CD8-positive, alpha-beta memory T cell (primary cell): Measurements from ENCODE around the gene CYTL1. TPM values are rescaled to one million over a fixed set of nuclear protein-coding genes. Genes with fewer than 3 reads are reported as not detected.
A peak's percentile ranks its signal among the peaks of the same experiment; 100 is the strongest.

ENCODE experiments used
- CTCF ChIA-PET: fragments of 350-600 bp; sonication (Branson Sonifier 250); formaldehyde crosslinking; loops from one replicate; lab custom pipeline; 2021; ENCODE audit warnings: antibody characterized with exemption; lab: Charles Lee
- POLR2A ChIA-PET: fragments of 350-600 bp; sonication (Branson Sonifier 250); formaldehyde crosslinking; loops from one replicate; lab custom pipeline; 2021; ENCODE audit warnings: antibody characterized with exemption; lab: Charles Lee
- DNase-seq, 5 donors: peaks; one replicate each; pipeline versions ENCODE4 v3.0.0 to v3.0.0-alpha.2; 2020 to 2022; ENCODE audit warnings: mixed read lengths in 1 of 5
- H3K27ac ChIP-seq: one replicate; pipeline ENCODE4 v1.7.0; 2013; ENCODE audit warnings: low read depth, mild to moderate bottlenecking, low read length, moderate library complexity
- H3K27me3 ChIP-seq: 2 replicates; pipeline ENCODE4 v1.7.0; 2013; ENCODE audit warnings: low read length, mild to moderate bottlenecking; ENCODE audit not compliant: insufficient read depth, poor library complexity, severe bottlenecking
- H3K36me3 ChIP-seq: 2 replicates; pipeline ENCODE4 v1.7.0; 2013; ENCODE audit warnings: mild to moderate bottlenecking, low read length, moderate library complexity; ENCODE audit not compliant: insufficient read depth
- H3K4me1 ChIP-seq: 2 replicates; pipeline ENCODE4 v1.7.0; 2013; ENCODE audit warnings: mild to moderate bottlenecking, low read length, moderate library complexity; ENCODE audit not compliant: insufficient read depth
- H3K4me3 ChIP-seq: 2 replicates; pipeline ENCODE4 v1.7.0; 2013; ENCODE audit warnings: mild to moderate bottlenecking, low read length
- H3K9me3 ChIP-seq: 2 replicates; pipeline ENCODE4 v1.7.0; 2013; ENCODE audit warnings: mild to moderate bottlenecking, low read length
- H3K27ac Mint-ChIP-seq, 8 donors: one replicate each; pipeline ENCODE4 v1.8.0; 2020 to 2021; ENCODE audit warnings: mixed read lengths in 8 of 8, mild to moderate bottlenecking in 6 of 8, inconsistent platforms in 3 of 8, moderate library complexity in 3 of 8
- H3K27me3 Mint-ChIP-seq, 2 donors: one replicate each; pipeline ENCODE4 v1.8.0; 2020 to 2021; ENCODE audit warnings: mixed read lengths in 2 of 2, mild to moderate bottlenecking in 1 of 2, moderate library complexity in 1 of 2
- H3K36me3 Mint-ChIP-seq, 3 donors: one replicate each; pipeline ENCODE4 v1.8.0; 2020 to 2021; ENCODE audit warnings: mixed read lengths in 3 of 3, inconsistent platforms in 1 of 3, mild to moderate bottlenecking in 1 of 3
- H3K4me1 Mint-ChIP-seq, 3 donors: one replicate each; pipeline ENCODE4 v1.8.0; 2020 to 2021; ENCODE audit warnings: mixed read lengths in 3 of 3, inconsistent platforms in 1 of 3, mild to moderate bottlenecking in 1 of 3
- H3K4me3 Mint-ChIP-seq, 7 donors: one replicate each; pipeline ENCODE4 v1.8.0; 2020 to 2021; ENCODE audit warnings: mixed read lengths in 7 of 7, mild to moderate bottlenecking in 6 of 7, moderate library complexity in 4 of 7, inconsistent platforms in 2 of 7
- H3K9me3 Mint-ChIP-seq, 5 donors: one replicate each; pipeline ENCODE4 v1.8.0; 2020 to 2022; ENCODE audit warnings: mixed read lengths in 5 of 5, mild to moderate bottlenecking in 3 of 5, moderate library complexity in 2 of 5, inconsistent platforms in 1 of 5
- polyA plus RNA-seq: library from polyadenylated mRNA; unstranded; fragments of 300-500 nt; fragmentation: Illumina TruSeq; gene quantifications from one replicate; pipeline ENCODE4 v1.2.3, GENCODE V29; 2021
- total RNA-seq, 2 experiments: library from RNA; stranded (reverse); gene quantifications; one replicate each; pipeline ENCODE4 v1.2.3, GENCODE V29; 2021

Gene CYTL1
- total and polyA plus RNA-seq, 3 experiments from 2014 or later, result 1.7 TPM; not detected in 2

DNA sequence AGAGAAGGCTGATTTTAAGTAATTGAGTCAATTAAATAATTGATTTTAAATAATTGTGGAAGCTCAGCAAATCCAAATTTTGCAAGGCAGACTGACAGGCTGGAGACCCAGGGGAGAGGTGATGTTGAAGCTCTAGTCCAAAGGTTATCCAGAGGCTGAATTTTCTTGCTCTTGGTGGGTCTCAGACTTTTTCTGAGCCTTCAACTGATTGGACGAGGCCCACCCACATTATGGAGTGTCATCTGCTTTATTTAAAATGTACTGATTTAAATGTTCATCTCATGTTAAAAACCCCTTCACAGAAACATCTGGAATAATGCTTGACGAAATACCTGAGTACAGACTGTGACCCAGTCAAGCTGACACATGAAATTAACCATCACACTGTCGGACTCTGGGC lies 11.7 kb upstream of the CYTL1 start:
- no peak overlapping the region for H3K27ac ChIP-seq
- Mint-ChIP-seq H3K27me3 (peaks cover 7% of the 10 kb centered on the region in 2 donors), H3K4me1 (peaks cover 0 to 3% (median 3%) of the 10 kb centered on the region in 3 donors), H3K4me3 (no peak overlapping the region), H3K9me3 (peaks cover 0 to 3% (median 0%) of the 10 kb centered on the region in 5 donors), H3K27ac (no peak overlapping the region), H3K36me3 (no peaks in the 10 kb centered on the region)
- no peaks in the 10 kb centered on the region for H3K9me3 ChIP-seq
- ChIA-PET CTCF (no interaction called here), POLR2A (no interaction called here)
- no peaks in the 10 kb centered on the region for H3K4me1 ChIP-seq
- DNase-seq, result no peak
- H3K4me3 ChIP-seq, result no peak overlapping the region
- H3K27me3 ChIP-seq, result no peaks in the 10 kb centered on the region
- no peaks in the 10 kb centered on the region for H3K36me3 ChIP-seq

- Histone ChIP-seq H3K9me3 (no peaks in the 10 kb centered on the region), H3K36me3 (no peaks in the 10 kb centered on the region), H3K27me3 (no peaks in the 10 kb centered on the region), H3K4me1 (no peaks in the 10 kb centered on the region), H3K27ac (no peak overlapping the region), H3K4me3 (no peak overlapping the region)
- CTCF ChIA-PET, result no interaction called here
- DNase-seq, result no peak
- Mint-ChIP-seq H3K27me3 (peaks cover 7 to 13% of the 10 kb centered on the region in 2 donors), H3K27ac (no peak overlapping the region), H3K36me3 (no peaks in the 10 kb centered on the region), H3K4me3 (no peak overlapping the region), H3K4me1 (peaks cover 0 to 3% (median 3%) of the 10 kb centered on the region in 3 donors), H3K9me3 (peaks cover 0 to 3% (median 0%) of the 10 kb centered on the region in 5 donors)
- POLR2A ChIA-PET, result no interaction called here
These were observed 11.0 kb upstream of the CYTL1 start for GRCh38 chr4:5030221-5030620.

- H3K4me1 Mint-ChIP-seq, result peaks cover 0 to 3% (median 3%) of the 10 kb centered on the region in 3 donors
- Histone ChIP-seq H3K4me1 (no peaks in the 10 kb centered on the region), H3K36me3 (no peaks in the 10 kb centered on the region), H3K27ac (no peak overlapping the region), H3K9me3 (no peaks in the 10 kb centered on the region), H3K27me3 (no peaks in the 10 kb centered on the region), H3K4me3 (no peak overlapping the region)
- POLR2A ChIA-PET, result no interaction called here
- H3K4me3 Mint-ChIP-seq, result no peak overlapping the region
- H3K27me3 Mint-ChIP-seq, result peaks cover 7 to 13% of the 10 kb centered on the region in 2 donors
- no peak overlapping the region for H3K27ac Mint-ChIP-seq
- H3K36me3 Mint-ChIP-seq, result no peaks in the 10 kb centered on the region
- peaks cover 0 to 3% (median 0%) of the 10 kb centered on the region in 5 donors for H3K9me3 Mint-ChIP-seq
- no peak for DNase-seq
- CTCF ChIA-PET, result no interaction called here
These were observed 10.2 kb upstream of the CYTL1 start for GRCh38 chr4:5029447-5029846.

GRCh38 chr4:5028480-5028879 lies 9.2 kb upstream of the CYTL1 start:
- no peaks in the 10 kb centered on the region for H3K36me3 Mint-ChIP-seq
- ChIA-PET POLR2A (no interaction called here), CTCF (no interaction called here)
- peak overlapping the region in 1 of 7 donors; percentile 3 for H3K4me3 Mint-ChIP-seq
- H3K27ac Mint-ChIP-seq, result no peak overlapping the region
- Histone ChIP-seq H3K36me3 (no peaks in the 10 kb centered on the region), H3K4me1 (no peaks in the 10 kb centered on the region), H3K9me3 (no peaks in the 10 kb centered on the region), H3K27me3 (no peaks in the 10 kb centered on the region), H3K27ac (no peak overlapping the region), H3K4me3 (no peak overlapping the region)
- DNase-seq, result no peak
- H3K4me1 Mint-ChIP-seq, result peaks cover 0 to 2% (median 2%) of the 10 kb centered on the region in 3 donors
- H3K27me3 Mint-ChIP-seq, result peaks cover 2 to 13% of the 10 kb centered on the region in 2 donors
- peaks cover 0 to 3% (median 0%) of the 10 kb centered on the region in 5 donors for H3K9me3 Mint-ChIP-seq

DNA sequence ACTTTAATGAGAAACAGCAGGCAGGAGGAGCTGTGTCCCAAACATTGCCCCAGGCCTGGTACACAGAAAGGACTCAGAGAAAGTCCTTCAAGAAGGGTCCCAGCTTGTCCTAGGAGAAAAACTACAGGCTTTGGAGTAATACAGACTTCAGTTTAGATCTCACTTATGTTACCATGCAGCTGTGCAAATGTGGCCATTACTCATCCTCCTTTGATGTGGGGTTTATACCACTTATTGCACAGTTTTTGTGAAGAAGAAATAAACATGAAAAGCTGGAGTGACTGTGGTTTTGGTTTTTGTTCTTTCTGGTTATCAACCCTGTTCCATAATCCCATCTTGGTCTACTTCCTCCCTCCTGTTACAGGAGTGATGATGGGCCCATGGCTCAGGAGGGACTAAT lies 8.1 kb upstream of the CYTL1 start:
- Mint-ChIP-seq H3K4me3 (no peak overlapping the region), H3K9me3 (peaks cover 0 to 6% (median 0%) of the 10 kb centered on the region in 5 donors), H3K27me3 (peaks cover 2 to 13% of the 10 kb centered on the region in 2 donors), H3K36me3 (no peaks in the 10 kb centered on the region), H3K27ac (no peak overlapping the region), H3K4me1 (no peaks in the 10 kb centered on the region)
- no peaks in the 10 kb centered on the region for H3K27me3 ChIP-seq
- ChIA-PET POLR2A (no interaction called here), CTCF (no interaction called here)
- H3K4me3 ChIP-seq, result no peak overlapping the region
- no peaks in the 10 kb centered on the region for H3K9me3 ChIP-seq
- DNase-seq, result no peak
- no peaks in the 10 kb centered on the region for H3K36me3 ChIP-seq
- no peak overlapping the region for H3K27ac ChIP-seq
- no peaks in the 10 kb centered on the region for H3K4me1 ChIP-seq

DNA sequence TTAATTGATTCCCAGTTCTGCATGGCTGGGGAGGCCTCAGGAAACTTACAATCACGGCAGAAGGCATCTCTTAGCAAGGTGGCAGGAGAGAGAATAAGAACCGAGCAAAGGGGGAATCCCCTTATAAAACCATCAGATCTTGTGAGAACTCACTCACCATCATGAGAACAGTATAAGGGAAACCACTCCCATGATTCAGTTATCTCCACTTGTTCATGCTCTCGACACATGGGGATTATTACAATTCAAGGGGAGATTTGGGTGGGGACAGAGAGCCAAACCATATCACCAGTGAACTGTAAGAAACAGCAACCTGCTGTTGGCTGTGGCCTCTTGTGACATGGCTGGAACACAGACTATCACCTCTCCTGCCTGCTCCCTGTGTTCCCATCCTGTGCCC lies 7.1 kb upstream of the CYTL1 start:
- Mint-ChIP-seq H3K36me3 (no peaks in the 10 kb centered on the region), H3K27ac (no peak overlapping the region), H3K9me3 (peaks cover 0 to 6% (median 0%) of the 10 kb centered on the region in 5 donors), H3K4me3 (no peak overlapping the region), H3K4me1 (no peaks in the 10 kb centered on the region), H3K27me3 (peaks cover 0 to 17% of the 10 kb centered on the region in 2 donors)
- no peaks in the 10 kb centered on the region for H3K27me3 ChIP-seq
- no peak for DNase-seq
- no peak overlapping the region for H3K27ac ChIP-seq
- H3K4me3 ChIP-seq, result no peak overlapping the region
- CTCF ChIA-PET, result no interaction called here
- no peaks in the 10 kb centered on the region for H3K9me3 ChIP-seq
- H3K36me3 ChIP-seq, result no peaks in the 10 kb centered on the region
- POLR2A ChIA-PET, result no interaction called here
- no peaks in the 10 kb centered on the region for H3K4me1 ChIP-seq

DNA sequence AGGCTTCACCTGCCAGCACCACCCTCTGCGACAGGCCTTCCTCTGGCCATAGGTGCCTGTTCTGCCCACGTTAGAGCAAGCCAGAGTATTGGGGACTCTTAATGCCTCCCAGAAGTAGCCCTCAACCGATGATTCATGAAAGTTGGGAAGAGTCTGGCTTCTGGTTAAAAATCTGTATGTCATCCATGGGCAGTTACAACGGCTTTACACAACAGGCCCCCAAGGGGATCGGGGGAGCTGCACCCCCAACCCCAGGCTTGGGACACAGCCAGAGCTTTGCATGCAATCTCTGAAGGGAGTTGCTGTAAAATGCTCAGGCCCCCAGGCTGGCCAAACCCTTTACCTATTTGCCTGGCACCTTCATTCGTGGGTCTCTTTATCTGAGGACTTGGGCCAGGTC lies 5.4 kb upstream of the CYTL1 start:
- H3K9me3 Mint-ChIP-seq, result peaks cover 0 to 6% (median 0%) of the 10 kb centered on the region in 5 donors
- Histone ChIP-seq H3K36me3 (no peaks in the 10 kb centered on the region), H3K9me3 (no peaks in the 10 kb centered on the region), H3K27ac (no peak overlapping the region), H3K4me3 (no peak overlapping the region), H3K27me3 (no peaks in the 10 kb centered on the region), H3K4me1 (no peaks in the 10 kb centered on the region)
- H3K4me1 Mint-ChIP-seq, result no peaks in the 10 kb centered on the region
- no peak for DNase-seq
- ChIA-PET POLR2A (no interaction called here), CTCF (no interaction called here)
- H3K27me3 Mint-ChIP-seq, result peaks cover 3 to 23% of the 10 kb centered on the region in 2 donors
- H3K36me3 Mint-ChIP-seq, result no peaks in the 10 kb centered on the region
- H3K4me3 Mint-ChIP-seq, result no peak overlapping the region
- H3K27ac Mint-ChIP-seq, result no peak overlapping the region

DNA sequence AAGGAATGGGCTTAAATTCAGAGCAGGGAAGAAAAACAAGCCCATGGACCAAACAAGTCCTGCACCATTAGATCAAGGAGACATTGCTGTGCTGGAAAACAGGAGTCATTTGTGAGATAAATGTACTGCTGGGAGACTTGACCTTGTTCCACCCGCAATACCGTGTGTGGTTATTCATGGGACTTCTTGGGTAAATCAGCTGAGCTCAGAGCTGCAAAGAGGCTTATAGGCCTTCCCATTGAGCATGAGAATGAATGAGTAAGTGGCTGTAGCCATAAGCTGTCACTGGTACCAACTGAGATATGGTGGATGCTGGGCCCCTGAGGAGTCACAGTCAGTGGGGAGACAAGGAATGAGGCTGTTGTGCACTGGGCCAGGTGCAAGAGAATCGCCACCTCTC lies 2.3 kb upstream of the CYTL1 start:
- Mint-ChIP-seq H3K9me3 (peaks cover 0 to 4% (median 0%) of the 10 kb centered on the region in 5 donors), H3K4me1 (peaks cover 0 to 4% (median 0%) of the 10 kb centered on the region in 3 donors), H3K4me3 (no peak overlapping the region), H3K36me3 (no peaks in the 10 kb centered on the region), H3K27ac (no peak overlapping the region), H3K27me3 (peaks cover 12 to 32% of the 10 kb centered on the region in 2 donors)
- H3K4me1 ChIP-seq, result no peaks in the 10 kb centered on the region
- H3K27me3 ChIP-seq, result no peaks in the 10 kb centered on the region
- CTCF ChIA-PET, result no interaction called here
- H3K27ac ChIP-seq, result no peak overlapping the region
- no peak overlapping the region for H3K4me3 ChIP-seq
- no peak for DNase-seq
- POLR2A ChIA-PET, result no interaction called here
- no peaks in the 10 kb centered on the region for H3K36me3 ChIP-seq
- H3K9me3 ChIP-seq, result no peaks in the 10 kb centered on the region
